A549 (cell line): Measurements from ENCODE around the gene PRKAR1B. TPM values are rescaled to one million over a fixed set of nuclear protein-coding genes. Genes with fewer than 3 reads are reported as not detected.

Experiments used
- ATAC-seq, 2 experiments: fragments of 200-7000 bp in 1 of 2; fragments of >200 bp in 1 of 2; cut with Nextera tagmentation in 1 of 2; cut with Tn5 transposase in 1 of 2; 3 replicates each; pipeline versions ENCODE4 v1.8.0 to v1.9.1; 2018 to 2020; ENCODE audit warnings: mild to moderate bottlenecking in 1 of 2, moderate library complexity in 1 of 2
- CTCF ChIA-PET: fragments of 300-600 bp; sonication (Branson Sonifier 250); formaldehyde crosslinking; extraction: SDS; loops from one replicate; lab custom pipeline; 2021; ENCODE audit warnings: antibody characterized with exemption, inconsistent platforms; lab: Yijun Ruan, JAX
- POLR2A ChIA-PET: fragments of 350-600 bp; formaldehyde crosslinking; extraction: SDS; loops from one replicate; lab custom pipeline; 2021; ENCODE audit warnings: antibody characterized with exemption, inconsistent platforms; lab: Yijun Ruan, JAX
- DNase-seq, 2 experiments: peaks; one replicate each; pipeline versions ENCODE4 v3.0.0 to v3.0.0-alpha.2; 2011 to 2016; ENCODE audit warnings: low read depth in 1 of 2, low spot score in 1 of 2
- FAIRE-seq: peaks from 2 replicates; lab custom pipeline; 2011; peaks lifted over from hg19 to GRCh38; lab: Jason Lieb, UNC
- H3K27ac ChIP-seq, 2 experiments: fragments of >200 bp; sonication (Bioruptor Twin); formaldehyde crosslinking; 3 replicates each; pipeline ENCODE4 v1.5.1; 2016 to 2017
- H3K4me1 ChIP-seq: fragments of >200 bp; sonication (Bioruptor Twin); formaldehyde crosslinking; 3 replicates; pipeline ENCODE4 v1.6.1; 2016
- H3K4me2 ChIP-seq: fragments of >200 bp; sonication (Bioruptor Twin); formaldehyde crosslinking; 3 replicates; pipeline ENCODE4 v1.6.1; 2016
- H3K4me3 ChIP-seq: fragments of >200 bp; sonication (Bioruptor Twin); formaldehyde crosslinking; 3 replicates; pipeline ENCODE4 v1.5.1; 2016
- H3K9me3 ChIP-seq: fragments of >200 bp; sonication (Bioruptor Twin); formaldehyde crosslinking; 3 replicates; pipeline ENCODE4 v1.6.1; 2016
- CBX8 ChIP-seq: fragments of 200-600 bp; sonication (generic); IDR thresholded peaks from 2 replicates; pipeline ENCODE4 v1.6.1; 2016
- CTCF ChIP-seq: fragments of >200 bp; sonication (Bioruptor Twin); formaldehyde crosslinking; IDR thresholded peaks from 3 replicates; pipeline ENCODE4 v1.5.1; 2016
- EHF ChIP-seq: fragments of 250-450 bp; sonication (Bioruptor Pico); IDR thresholded peaks from 2 replicates; pipeline ENCODE4 v1.5.0; 2020; ENCODE audit warnings: mild to moderate bottlenecking
- EP300 ChIP-seq, 2 experiments: fragments of >200 bp; sonication (Bioruptor Twin); formaldehyde crosslinking; IDR thresholded peaks; 2 replicates in 1 of 2; 3 replicates in 1 of 2; pipeline ENCODE4 v1.6.1; 2016 to 2017
- FOSL2 ChIP-seq, 2 experiments: fragments of 450-650 bp in 1 of 2; fragments of >200 bp in 1 of 2; sonication (Bioruptor Twin) in 1 of 2; formaldehyde crosslinking; IDR thresholded peaks; 2 replicates each; pipeline versions ENCODE4 v1.5.0 to v1.6.1; 2016 to 2020; ENCODE audit warnings: mild to moderate bottlenecking in 1 of 2, moderate library complexity in 1 of 2
- FOXS1 ChIP-seq: fragments of 250-450 bp; sonication (Bioruptor Pico); IDR thresholded peaks from 2 replicates; pipeline ENCODE4 v1.5.0; 2020; ENCODE audit warnings: mild to moderate bottlenecking, moderate library complexity
- GATA3 ChIP-seq: IDR thresholded peaks from 2 replicates; pipeline ENCODE4 v1.6.1; 2012; ENCODE audit warnings: borderline replicate concordance
- HDAC2 ChIP-seq: fragments of 200-600 bp; sonication (generic); IDR thresholded peaks from 2 replicates; pipeline ENCODE4 v1.6.1; 2016
- HMGXB4 ChIP-seq: fragments of 250-450 bp; sonication (Bioruptor Pico); IDR thresholded peaks from 2 replicates; pipeline ENCODE4 v1.5.0; 2021; ENCODE audit warnings: mild to moderate bottlenecking, moderate library complexity, borderline replicate concordance
- HOXB13 ChIP-seq: fragments of 250-450 bp; sonication (Bioruptor Pico); IDR thresholded peaks from 2 replicates; pipeline ENCODE4 v1.5.0; 2020; ENCODE audit warnings: low read depth, mild to moderate bottlenecking, moderate library complexity
- HOXB5 ChIP-seq: fragments of 250-450 bp; sonication (Bioruptor Pico); IDR thresholded peaks from 2 replicates; pipeline ENCODE4 v1.5.0; 2020; ENCODE audit warnings: mild to moderate bottlenecking, moderate library complexity
- JUN ChIP-seq, 2 experiments: fragments of >200 bp; sonication (Bioruptor Twin); formaldehyde crosslinking; IDR thresholded peaks; 2 replicates in 1 of 2; 3 replicates in 1 of 2; pipeline ENCODE4 v1.6.1; 2016 to 2017
- JUNB ChIP-seq: fragments of >200 bp; sonication (Bioruptor Twin); formaldehyde crosslinking; IDR thresholded peaks from 2 replicates; pipeline ENCODE4 v1.6.1; 2016
- MAX ChIP-seq: IDR thresholded peaks from 2 replicates; pipeline ENCODE4 v1.6.1; 2012
- MYC ChIP-seq: IDR thresholded peaks from 2 replicates; pipeline ENCODE4 v1.6.1; 2012; ENCODE audit warnings: mild to moderate bottlenecking, inconsistent platforms, low read length, improper control_type of control experiment, borderline replicate concordance
- NPAS2 ChIP-seq: fragments of 250-450 bp; sonication (Bioruptor Pico); IDR thresholded peaks from 2 replicates; pipeline ENCODE4 v1.8.0; 2022; ENCODE audit warnings: mild to moderate bottlenecking, moderate library complexity, borderline replicate concordance
- RAD21 ChIP-seq, 2 experiments: fragments of >200 bp in 1 of 2; sonication (Bioruptor Twin) in 1 of 2; formaldehyde crosslinking in 1 of 2; IDR thresholded peaks in 1 of 2; conservative IDR thresholded peaks in 1 of 2; 2 replicates in 1 of 2; 3 replicates in 1 of 2; pipeline ENCODE4 v1.6.1; 2012 to 2018; ENCODE audit warnings: inconsistent platforms in 1 of 2
- REST ChIP-seq: fragments of 200-600 bp; sonication (generic); IDR thresholded peaks from 2 replicates; pipeline ENCODE4 v1.6.1; 2016; ENCODE audit warnings: antibody characterized with exemption, mild to moderate bottlenecking, moderate library complexity
- RFX5 ChIP-seq: fragments of 450-650 bp; IDR thresholded peaks from 2 replicates; pipeline ENCODE4 v1.7.1; 2014; ENCODE audit warnings: antibody characterized with exemption, mild to moderate bottlenecking, moderate library complexity
- SMC3 ChIP-seq: fragments of >200 bp; sonication (Bioruptor Twin); formaldehyde crosslinking; IDR thresholded peaks from 3 replicates; pipeline ENCODE4 v1.6.1; 2018; ENCODE audit warnings: inconsistent platforms
- ZFP36 ChIP-seq: fragments of 450-650 bp; IDR thresholded peaks from 2 replicates; pipeline ENCODE4 v1.6.1; 2014; ENCODE audit warnings: borderline replicate concordance; ENCODE audit not compliant: partially characterized antibody
- WGBS: methylation state at CpG from one replicate; pipeline ENCODE4 v1.1.6; 2017; ENCODE audit errors: missing lambda C conversion rate; 5-methylcytosine and 5-hydroxymethylcytosine counted together
- polyA plus RNA-seq, 4 experiments: library from polyadenylated mRNA; depleted of rRNA in 3 of 4; stranded (reverse); fragments of >200 nt; fragmentation: RNase III in 1 of 4; extraction: RNeasy Plus Mini Kit Qiagen cat#74134 plus additional on column Dnase treatment in 1 of 4; gene quantifications; 2 replicates in 3 of 4; 3 replicates in 1 of 4; pipeline ENCODE4 v1.2.3, GENCODE V29; 2011 to 2017

The PRKAR1B gene
- polyA plus RNA-seq, 2 of the 4 experiments (the other 2 are of a cell fraction) = 10.1 to 33.7 TPM

GRCh38 chr7:539731-540411 is 187.2 kb downstream of the PRKAR1B start (continued):
- 0 out of 3 replicates have a peak, but pooled peaks have one; percentile 9 for TF ChIP-seq SMC3
- TF ChIP-seq FOXS1 (CRISPR knock-in tag) = no peak
- TF ChIP-seq JUN (IDR thresholded peaks at IDR 0.05) = peak in 1 of 2 experiments; percentile 66; a peak in 3 of 5 replicates
- TF ChIP-seq FOSL2 (IDR thresholded peaks at IDR 0.05) = no peak
- TF ChIP-seq FOSL2 (CRISPR knock-in tag; IDR thresholded peaks at IDR 0.05) = peak; percentile 34
- TF ChIP-seq RFX5 = no peak
- TF ChIP-seq REST = no peak
- TF ChIP-seq CBX8 = no peak

- H3K9me3 ChIP-seq = no peaks in the 10 kb centered on the region; the same call in 2 of the 3 replicates
- peak overlapping the region; percentile 16; the same call in 2 of the 3 replicates for H3K4me3 ChIP-seq
- peak overlapping the region; percentile 94 for H3K4me2 ChIP-seq
- 44% methylated on average over 24 of the region's 37 CpGs for WGBS
- peak; percentile 43 to 55 for ATAC-seq
- CTCF ChIA-PET = interaction anchor here (0.9 to 8.5 kb wide), 5 partner anchors 9 to 217 kb away, joined by 3 to 35 read pairs (median 4); partner anchors contain the start of gene PDGFA
- no peak for TF ChIP-seq CBX8
- TF ChIP-seq HMGXB4 = no peak
- peak; percentile 47; the same call in 1 of the 2 replicates for TF ChIP-seq HOXB5 (CRISPR knock-in tag)
- TF ChIP-seq HOXB13 (CRISPR knock-in tag) = peak; percentile 86; the same call in 1 of the 2 replicates
- TF ChIP-seq, all 56 proteins: peak for 2
- DNase-seq = no peak
- peaks cover 56% of the 10 kb centered on the region for H3K4me1 ChIP-seq
- FAIRE-seq = no peak
- POLR2A ChIA-PET = interaction anchor here (0.8 to 2.0 kb wide), 2 partner anchors 19 to 21 kb away, joined by 3 to 18 read pairs; partner anchors contain the start of gene PDGFA
- H3K27ac ChIP-seq = peak overlapping the region; percentile 90 to 96
Observed at GRCh38 chr7:538764-539685, 188.1 kb downstream of the PRKAR1B start.

GRCh38 chr7:537911-538634 is 189.0 kb downstream of the PRKAR1B start:
- peaks cover 46% of the 10 kb centered on the region for H3K4me1 ChIP-seq
- FAIRE-seq (peak; percentile 84), ATAC-seq (peak; percentile 76 to 88), DNase-seq (peak; percentile 96)
- CTCF ChIA-PET = interaction anchor here (1.4 to 8.5 kb wide), 4 partner anchors 18 to 216 kb away, joined by 3 to 35 read pairs (median 4); partner anchors contain the start of gene PDGFA
- WGBS = 26% methylated on average over 8 of the region's 21 CpGs
- peak overlapping the region; percentile 90 to 96 for H3K27ac ChIP-seq
- POLR2A ChIA-PET = interaction anchor here (0.8 to 2.0 kb wide), 3 partner anchors 14 to 20 kb away, joined by 3 to 18 read pairs (median 4); partner anchors contain the start of gene PDGFA
- peak overlapping the region; percentile 37; the same call in 2 of the 3 replicates for H3K4me3 ChIP-seq
- H3K9me3 ChIP-seq = no peaks in the 10 kb centered on the region; the same call in 2 of the 3 replicates
- H3K4me2 ChIP-seq = peak overlapping the region; percentile 94
- TF ChIP-seq EHF = peak; percentile 63; the same call in 1 of the 2 replicates
- TF ChIP-seq MAX = peak; percentile 55; the same call in 1 of the 2 replicates
- peak; percentile 43; the same call in 1 of the 2 replicates for TF ChIP-seq JUNB
- TF ChIP-seq GATA3 = peak; percentile 69; the same call in 1 of the 2 replicates
- peak; percentile 100 for TF ChIP-seq ZFP36
- TF ChIP-seq CTCF = peak; percentile 19; the same call in 1 of the 3 replicates
- peak; percentile 30 to 77; a peak in 1 of 5 replicates for TF ChIP-seq EP300 (IDR thresholded peaks at IDR 0.05)
- TF ChIP-seq JUN (IDR thresholded peaks at IDR 0.05) = peak; percentile 38 to 85; a peak in 3 of 5 replicates
- no peak for TF ChIP-seq NPAS2 (CRISPR knock-in tag)
- no peak for TF ChIP-seq HDAC2
- TF ChIP-seq MYC = no peak
- TF ChIP-seq RAD21 (conservative IDR thresholded peaks at IDR 0.05 in 1 of 2, IDR thresholded peaks at IDR 0.05 in 1 of 2) = peak; percentile 19 to 30; a peak in 3 of 5 replicates
